Ectodermal cell (in vitro differentiated cells): Measurements from ENCODE around the gene PLS3.

ENCODE experiments used
- H3K27ac ChIP-seq: 2 replicates; pipeline ENCODE4 v1.7.0; 2013; ENCODE audit warnings: mild to moderate bottlenecking, low read depth, low read length; ENCODE audit not compliant: insufficient read depth, poor library complexity, severe bottlenecking
- H3K27me3 ChIP-seq: 2 replicates; pipeline ENCODE4 v1.7.0; 2013; ENCODE audit warnings: mild to moderate bottlenecking, low read length; ENCODE audit not compliant: insufficient read depth, control insufficient read depth, poor library complexity, severe bottlenecking
- H3K36me3 ChIP-seq: one replicate; pipeline ENCODE4 v1.7.0; 2013; ENCODE audit warnings: low read length; ENCODE audit not compliant: control insufficient read depth, insufficient read depth
- H3K4me1 ChIP-seq: one replicate; pipeline ENCODE4 v1.7.0; 2013; ENCODE audit warnings: low read length; ENCODE audit not compliant: control insufficient read depth, insufficient read depth
- H3K4me3 ChIP-seq: 2 replicates; pipeline ENCODE4 v1.7.0; 2013; ENCODE audit warnings: low read depth, low read length, control low read depth; ENCODE audit not compliant: insufficient read depth
- H3K9me3 ChIP-seq: 2 replicates; pipeline ENCODE4 v1.7.0; 2013; ENCODE audit warnings: mild to moderate bottlenecking, low read length, moderate library complexity; ENCODE audit not compliant: control insufficient read depth
- WGBS, 2 experiments: methylation state at CpG; one replicate each; pipeline ENCODE4 v1.1.7; 2013; ENCODE audit warnings: missing lambda C conversion rate in 2 of 2; 5-methylcytosine and 5-hydroxymethylcytosine counted together

PLS3 gene

GRCh38 chrX:115564243-115564642 is 3.3 kb downstream of the PLS3 start:
- Histone ChIP-seq H3K27ac (no peak overlapping the region), H3K9me3 (no peaks in the 10 kb centered on the region), H3K4me3 (no peak overlapping the region), H3K27me3 (no peaks in the 10 kb centered on the region), H3K36me3 (no peaks in the 10 kb centered on the region), H3K4me1 (no peaks in the 10 kb centered on the region)
- 91 to 100% methylated on average over 1 to 2 of the region's 2 CpGs for WGBS, 2 experiments

- Histone ChIP-seq H3K27ac (no peak overlapping the region), H3K9me3 (no peaks in the 10 kb centered on the region), H3K4me3 (no peak overlapping the region), H3K27me3 (no peaks in the 10 kb centered on the region), H3K36me3 (no peaks in the 10 kb centered on the region), H3K4me1 (no peaks in the 10 kb centered on the region)
- WGBS, 2 experiments = 86% methylated on average over 1 of the region's 2 CpGs; no CpG with 5 or more reads in 1 of the 2 experiments
Measured at GRCh38 chrX:115565888-115566287, 4.9 kb downstream of the PLS3 start.

DNA sequence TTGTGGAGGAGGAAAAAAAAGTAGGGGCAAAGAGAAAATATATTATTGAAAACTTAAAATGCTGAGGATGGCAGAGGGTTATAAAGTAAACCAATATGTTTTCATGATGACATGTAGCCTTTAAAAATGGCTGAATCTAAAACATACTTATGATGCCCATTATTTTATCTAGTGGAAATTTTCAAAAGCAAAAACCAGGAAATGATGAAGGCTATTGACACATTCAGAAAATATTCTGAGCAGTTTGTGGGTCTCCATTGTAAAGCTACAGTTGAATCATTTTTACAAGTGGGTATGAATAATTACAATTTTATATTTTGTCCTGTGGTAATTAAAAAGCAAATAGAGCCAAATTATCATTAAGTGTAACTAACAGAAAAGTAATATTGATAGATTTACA is 10.7 kb downstream of the PLS3 start:
- Histone ChIP-seq H3K27me3 (no peaks in the 10 kb centered on the region), H3K4me1 (no peaks in the 10 kb centered on the region), H3K27ac (no peak overlapping the region), H3K36me3 (no peaks in the 10 kb centered on the region), H3K4me3 (no peak overlapping the region), H3K9me3 (no peaks in the 10 kb centered on the region)

DNA sequence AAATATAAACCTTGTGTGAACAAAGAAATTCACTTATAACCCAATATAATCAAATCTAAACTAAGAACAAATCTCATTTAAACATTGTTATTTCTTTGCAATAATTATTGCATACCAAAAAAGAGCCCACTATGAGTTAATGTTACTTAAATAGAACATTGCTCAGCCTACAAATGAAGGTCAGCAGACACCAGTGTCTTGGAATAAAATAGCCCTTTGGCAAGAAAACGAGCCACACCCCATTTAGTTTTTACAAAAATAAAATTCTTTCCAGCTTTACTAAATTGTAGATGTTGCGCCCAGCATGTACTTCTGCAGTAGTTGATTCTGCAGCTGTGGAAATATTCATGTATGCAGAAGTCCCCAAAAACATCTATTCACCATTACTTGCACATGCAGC is 12.2 kb downstream of the PLS3 start:
- Histone ChIP-seq H3K4me1 (no peaks in the 10 kb centered on the region), H3K9me3 (no peaks in the 10 kb centered on the region), H3K27me3 (no peaks in the 10 kb centered on the region), H3K4me3 (no peak overlapping the region), H3K36me3 (no peaks in the 10 kb centered on the region), H3K27ac (no peak overlapping the region)
- 88 to 90% methylated on average over 1 to 2 of the region's 2 CpGs for WGBS, 2 experiments

DNA sequence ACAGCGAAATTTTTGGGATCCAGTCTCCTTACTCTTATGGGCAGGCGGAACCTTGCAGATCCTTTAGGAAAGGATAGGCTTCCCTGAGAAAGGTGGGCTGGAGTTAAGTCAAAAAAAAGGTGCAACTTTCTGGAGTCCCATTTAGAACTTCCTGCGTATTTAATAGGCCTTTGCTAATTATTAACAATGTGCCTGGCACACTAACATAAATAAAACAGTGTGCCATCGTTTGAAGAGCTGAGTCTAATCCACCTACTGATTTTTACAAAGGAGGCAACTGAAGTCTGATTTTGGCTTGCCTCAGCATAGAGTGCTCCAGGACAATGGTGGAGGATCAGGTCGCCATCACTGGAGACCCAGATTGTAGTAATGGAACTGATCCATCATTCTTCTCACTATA is 15.7 kb downstream of the PLS3 start:
- Histone ChIP-seq H3K9me3 (no peaks in the 10 kb centered on the region), H3K4me3 (no peak overlapping the region), H3K36me3 (no peaks in the 10 kb centered on the region), H3K27me3 (no peaks in the 10 kb centered on the region), H3K27ac (no peak overlapping the region), H3K4me1 (no peaks in the 10 kb centered on the region)
- WGBS, 2 experiments = 89 to 98% methylated on average over 4 to 5 of the region's 5 CpGs

DNA sequence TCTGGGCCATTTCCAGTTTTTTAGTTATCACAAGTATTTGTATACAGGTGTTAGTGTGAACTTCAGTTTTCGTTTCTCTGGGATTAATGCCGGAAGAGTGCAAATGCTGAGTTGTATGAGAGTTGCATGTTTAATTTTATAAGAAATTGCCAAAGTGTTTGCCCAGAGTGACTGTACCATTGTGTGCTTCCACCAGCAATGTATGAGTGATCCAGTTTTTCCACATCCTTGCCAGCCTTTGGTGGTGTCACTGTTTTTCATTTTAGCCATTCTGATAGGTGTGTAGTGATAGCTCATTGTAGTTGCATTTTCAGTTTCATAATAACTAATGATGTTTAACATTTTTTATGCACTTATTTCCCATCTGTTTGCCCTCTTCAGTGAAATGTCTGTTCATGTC is 18.4 kb downstream of the PLS3 start:
- 90 to 95% methylated on average over 2 of the region's 2 CpGs for WGBS, 2 experiments
- Histone ChIP-seq H3K36me3 (no peaks in the 10 kb centered on the region), H3K4me1 (peaks cover 6% of the 10 kb centered on the region), H3K4me3 (no peak overlapping the region), H3K9me3 (no peaks in the 10 kb centered on the region), H3K27ac (no peak overlapping the region), H3K27me3 (no peaks in the 10 kb centered on the region)

DNA sequence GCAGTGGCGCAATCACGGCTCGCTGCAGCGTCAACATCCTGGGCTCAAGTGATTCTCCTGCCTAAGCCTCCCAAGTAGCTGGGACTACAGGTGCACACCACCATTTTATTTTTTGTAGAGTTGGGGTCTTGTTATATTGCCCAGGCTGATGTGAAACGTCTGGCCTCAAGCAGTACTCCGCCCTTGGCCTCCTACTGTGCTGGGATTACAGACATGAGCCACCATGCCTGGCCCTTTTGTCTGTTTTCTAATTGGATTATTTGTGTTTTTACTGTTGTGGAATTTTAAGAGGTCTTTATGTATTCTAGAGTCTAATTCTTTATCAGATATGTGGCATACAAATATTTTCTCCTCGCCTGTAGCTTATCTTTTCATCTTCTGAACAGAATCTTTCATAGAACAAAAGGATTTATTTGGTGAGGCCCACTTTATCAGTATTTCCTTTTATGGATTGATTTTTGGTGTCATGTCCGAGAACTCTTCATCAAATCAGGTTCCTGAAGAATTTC is 18.9 kb downstream of the PLS3 start:
- H3K27ac ChIP-seq = no peak overlapping the region
- H3K36me3 ChIP-seq = no peaks in the 10 kb centered on the region
- no peak overlapping the region for H3K4me3 ChIP-seq
- peaks cover 6% of the 10 kb centered on the region for H3K4me1 ChIP-seq
- H3K27me3 ChIP-seq = no peaks in the 10 kb centered on the region
- H3K9me3 ChIP-seq = no peaks in the 10 kb centered on the region
- 89 to 91% methylated on average over 6 to 8 of the region's 8 CpGs for WGBS, 2 experiments

DNA sequence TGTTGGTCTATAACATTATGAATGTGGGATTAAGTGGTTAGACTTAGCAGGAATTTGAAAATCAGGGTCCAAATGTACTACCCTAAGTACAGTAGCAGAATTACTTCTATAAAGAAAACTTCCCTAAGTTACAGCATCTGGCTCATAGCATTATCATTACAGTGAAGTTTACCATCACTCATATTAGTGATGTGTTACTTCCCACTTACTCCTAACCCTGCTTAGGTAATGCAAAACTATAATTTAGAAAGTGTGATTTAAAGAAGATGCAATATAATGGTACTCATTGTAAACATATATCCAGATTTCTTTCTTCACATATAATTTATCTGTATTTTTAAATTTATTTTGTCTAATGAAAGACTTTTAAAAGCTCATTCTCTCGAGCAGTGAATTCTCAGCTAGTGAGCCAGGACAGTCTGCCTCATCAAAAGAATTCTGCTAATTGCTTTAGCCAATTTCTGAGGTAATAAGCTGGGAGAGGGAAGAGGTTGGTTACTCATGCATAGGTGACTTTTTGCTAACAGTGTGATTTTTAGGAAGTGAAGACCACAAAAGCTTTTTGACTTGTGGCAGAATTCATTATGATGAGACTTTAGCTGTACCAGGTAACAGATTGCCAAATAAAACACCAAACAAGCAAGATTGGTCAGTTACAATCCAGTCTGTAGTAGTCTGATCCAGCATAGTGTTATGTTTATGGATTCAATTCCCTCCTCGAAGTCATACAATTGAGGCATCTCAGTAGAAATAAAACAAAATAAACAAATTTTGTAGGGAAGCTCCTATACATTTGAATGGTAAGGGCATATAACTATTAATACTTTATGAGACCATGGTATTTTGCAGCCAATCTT is 21.0 kb downstream of the PLS3 start:
- Histone ChIP-seq H3K27me3 (no peaks in the 10 kb centered on the region), H3K4me1 (peaks cover 6% of the 10 kb centered on the region), H3K9me3 (no peaks in the 10 kb centered on the region), H3K4me3 (no peak overlapping the region), H3K27ac (no peak overlapping the region), H3K36me3 (no peaks in the 10 kb centered on the region)
- WGBS, 2 experiments = 79 to 100% methylated on average over 1 of the region's 2 CpGs

DNA sequence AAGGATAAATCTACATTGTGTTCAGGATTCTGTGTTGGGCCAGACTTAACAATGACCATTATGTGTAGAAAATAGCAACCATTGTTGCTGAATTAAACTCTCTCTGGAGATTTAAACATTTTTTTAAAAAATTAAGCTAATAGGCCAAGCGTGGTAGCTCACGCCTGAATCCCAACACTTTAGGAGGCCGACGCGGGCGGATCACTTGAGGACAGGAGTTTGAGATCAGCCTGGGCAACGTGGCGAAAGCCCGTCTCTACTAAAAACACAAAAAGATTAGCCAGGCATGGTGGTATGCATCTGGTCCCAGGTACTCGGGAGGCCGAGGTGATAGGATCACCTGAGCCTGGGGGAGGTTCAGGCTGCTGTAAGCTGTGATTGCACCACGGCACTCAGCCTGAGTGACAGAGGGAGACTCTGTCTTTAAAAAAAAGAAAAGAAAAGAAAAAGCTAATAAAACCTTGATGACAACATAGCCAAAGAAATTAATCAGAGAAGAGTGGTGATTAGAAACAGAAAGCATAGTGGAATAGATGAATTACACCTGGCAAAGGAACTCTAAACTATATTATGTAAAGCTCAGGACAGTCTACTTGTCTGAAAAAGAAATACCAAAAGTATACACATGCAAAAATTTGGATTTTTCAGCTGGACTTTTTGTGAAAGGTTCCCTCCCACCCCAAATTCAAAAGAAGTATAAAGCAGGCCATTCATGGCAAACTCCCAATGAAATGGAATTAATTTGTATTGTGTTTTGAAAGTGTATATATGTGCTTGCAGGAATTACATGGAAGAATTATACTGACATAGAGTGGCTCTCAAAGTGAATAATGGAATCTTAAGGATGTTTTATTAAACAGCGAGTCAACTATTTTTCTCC is 21.9 kb downstream of the PLS3 start:
- whole genome bisulfite sequencing, 2 experiments = 58 to 60% methylated on average over 12 to 13 of the region's 13 CpGs
- Histone ChIP-seq H3K36me3 (no peaks in the 10 kb centered on the region), H3K4me3 (no peak overlapping the region), H3K27ac (no peak overlapping the region), H3K9me3 (no peaks in the 10 kb centered on the region), H3K27me3 (no peaks in the 10 kb centered on the region), H3K4me1 (peaks cover 6% of the 10 kb centered on the region)

GRCh38 chrX:115583496-115584004 is 22.6 kb downstream of the PLS3 start:
- H3K27ac ChIP-seq = no peak overlapping the region
- H3K9me3 ChIP-seq = no peaks in the 10 kb centered on the region
- no peaks in the 10 kb centered on the region for H3K36me3 ChIP-seq
- H3K27me3 ChIP-seq = no peaks in the 10 kb centered on the region
- WGBS, 2 experiments = 24 to 51% methylated on average over 3 to 5 of the region's 5 CpGs
- no peak overlapping the region for H3K4me3 ChIP-seq
- H3K4me1 ChIP-seq = peaks cover 6% of the 10 kb centered on the region
